Activated CD4-positive, alpha-beta T cell treated with anti-CD3 and anti-CD28 coated beads, Interleukin-2, amount 10 ng/mL, durations not matched to agents 24 days and 14 days (primary cell): ENCODE data around the gene ABCA8. TPM values are rescaled to one million over a fixed set of nuclear protein-coding genes. Genes with fewer than 3 reads are reported as not detected.

Experiments used
- DNase-seq: peaks from one replicate; pipeline ENCODE4 v3.0.0; 2022
- H3K27ac Mint-ChIP-seq: one replicate; pipeline ENCODE4 v1.8.0; 2022; ENCODE audit warnings: mild to moderate bottlenecking, mixed read lengths
- H3K27me3 Mint-ChIP-seq: one replicate; pipeline ENCODE4 v1.8.0; 2022; ENCODE audit warnings: mixed read lengths
- H3K36me3 Mint-ChIP-seq: one replicate; pipeline ENCODE4 v1.8.0; 2022; ENCODE audit warnings: low read depth, mild to moderate bottlenecking, mixed read lengths
- H3K4me1 Mint-ChIP-seq: one replicate; pipeline ENCODE4 v1.8.0; 2021; ENCODE audit warnings: mixed read lengths
- H3K4me3 Mint-ChIP-seq: one replicate; pipeline ENCODE4 v1.8.0; 2022; ENCODE audit warnings: mild to moderate bottlenecking, moderate library complexity, mixed read lengths
- H3K9me3 Mint-ChIP-seq: one replicate; pipeline ENCODE4 v1.8.0; 2021; ENCODE audit warnings: mixed read lengths
- intact Hi-C: fragments of 100-400 bp; cut with micrococcal nuclease; formaldehyde crosslinking; loops from one replicate; pipeline ENCODE4 v1.15.1; 2023
- total RNA-seq: library from RNA; stranded (reverse); gene quantifications from 2 replicates; pipeline ENCODE4 v1.2.3, GENCODE V29; 2022

ABCA8 gene
- total RNA-seq, 1 donor from 2014 or later: not detected

DNA sequence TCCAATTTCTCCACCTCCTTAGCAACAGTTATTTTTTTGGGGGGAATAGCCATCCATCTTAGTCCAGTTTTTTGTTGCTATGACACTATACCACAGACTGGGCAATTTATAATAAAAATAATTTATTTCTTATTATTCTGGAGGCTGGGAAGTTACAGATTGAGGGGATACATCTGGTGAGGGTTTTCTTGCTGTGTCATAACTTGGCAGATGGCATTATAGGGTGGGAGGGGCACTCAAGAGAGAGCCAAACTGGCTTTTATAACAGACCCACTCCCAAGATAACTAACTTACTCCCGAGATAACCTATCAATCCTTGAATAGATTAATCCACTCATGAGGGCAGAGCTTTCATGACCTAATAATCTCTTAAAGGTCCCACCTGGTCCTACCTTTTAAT, 84.2 kb downstream of the ABCA8 start:
- intact Hi-C loops: no loop called here
- Mint-ChIP-seq H3K4me1 (no peaks in the 10 kb centered on the region), H3K27ac (no peak overlapping the region), H3K27me3 (no peaks in the 10 kb centered on the region), H3K4me3 (no peak overlapping the region), H3K36me3 (no peaks in the 10 kb centered on the region), H3K9me3 (no peaks in the 10 kb centered on the region)
- DNase-seq: no peak

DNA sequence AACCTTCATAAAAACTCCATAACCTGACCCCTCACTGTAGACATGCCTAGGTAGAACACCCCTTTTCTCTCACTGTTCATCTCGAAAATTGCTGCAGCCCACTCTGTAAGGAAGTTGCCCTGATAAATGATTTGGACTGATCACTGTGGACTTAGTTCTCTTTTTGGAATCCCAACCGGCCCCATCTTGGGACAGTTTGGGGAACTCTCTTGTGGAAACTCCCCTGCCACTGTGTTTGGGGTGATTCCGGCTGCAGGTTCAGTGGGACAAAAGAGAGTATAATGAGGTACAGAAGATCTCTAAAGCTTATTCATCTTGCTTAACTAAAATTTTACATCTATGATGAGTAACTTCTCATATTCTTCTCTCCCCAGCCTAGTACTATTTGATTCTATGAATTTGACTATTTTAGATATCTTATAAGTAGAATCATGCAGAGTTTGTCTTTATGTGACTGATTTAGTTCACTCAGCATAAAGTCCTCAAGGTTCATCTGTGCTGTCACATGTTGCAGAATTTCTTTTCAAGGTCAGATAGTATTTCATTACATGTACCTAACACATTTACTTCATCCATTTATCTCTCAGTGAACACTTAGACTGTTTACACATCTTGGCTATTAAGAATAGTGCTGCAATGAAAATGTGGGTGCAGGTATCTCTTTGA, 84.9 kb downstream of the ABCA8 start:
- no peak overlapping the region for H3K27ac Mint-ChIP-seq
- H3K4me3 Mint-ChIP-seq: no peak overlapping the region

DNA sequence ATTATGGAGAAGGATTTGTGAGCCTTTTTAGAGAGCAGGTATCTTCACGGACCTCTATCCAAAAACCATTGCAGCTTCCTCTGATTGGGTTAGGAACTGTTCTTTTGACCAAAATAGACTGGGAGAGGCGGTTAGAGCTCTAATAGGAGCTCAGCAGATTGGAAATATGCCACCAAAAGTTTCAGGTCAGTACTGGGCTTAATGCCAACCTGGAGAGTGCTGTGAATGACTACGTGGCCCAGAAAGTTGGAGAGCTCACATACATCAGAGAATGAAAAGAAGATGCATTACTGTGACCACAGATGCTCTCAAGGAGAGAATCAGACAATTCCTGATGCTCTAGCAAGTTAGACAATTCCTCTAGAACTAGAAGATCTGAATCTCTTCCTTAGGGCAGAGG, 86.5 kb downstream of the ABCA8 start:
- Mint-ChIP-seq H3K4me1 (no peaks in the 10 kb centered on the region), H3K9me3 (no peaks in the 10 kb centered on the region), H3K4me3 (no peak overlapping the region), H3K27ac (no peak overlapping the region), H3K36me3 (no peaks in the 10 kb centered on the region), H3K27me3 (no peaks in the 10 kb centered on the region)
- no peak for DNase-seq
- intact Hi-C loops: no loop called here

More for the DNA sequence above, 84.9 kb downstream of the ABCA8 start:
- Mint-ChIP-seq H3K36me3 (no peaks in the 10 kb centered on the region), H3K27me3 (no peaks in the 10 kb centered on the region), H3K4me1 (no peaks in the 10 kb centered on the region), H3K9me3 (no peaks in the 10 kb centered on the region)
- intact Hi-C loops: no loop called here
- DNase-seq: no peak

DNA sequence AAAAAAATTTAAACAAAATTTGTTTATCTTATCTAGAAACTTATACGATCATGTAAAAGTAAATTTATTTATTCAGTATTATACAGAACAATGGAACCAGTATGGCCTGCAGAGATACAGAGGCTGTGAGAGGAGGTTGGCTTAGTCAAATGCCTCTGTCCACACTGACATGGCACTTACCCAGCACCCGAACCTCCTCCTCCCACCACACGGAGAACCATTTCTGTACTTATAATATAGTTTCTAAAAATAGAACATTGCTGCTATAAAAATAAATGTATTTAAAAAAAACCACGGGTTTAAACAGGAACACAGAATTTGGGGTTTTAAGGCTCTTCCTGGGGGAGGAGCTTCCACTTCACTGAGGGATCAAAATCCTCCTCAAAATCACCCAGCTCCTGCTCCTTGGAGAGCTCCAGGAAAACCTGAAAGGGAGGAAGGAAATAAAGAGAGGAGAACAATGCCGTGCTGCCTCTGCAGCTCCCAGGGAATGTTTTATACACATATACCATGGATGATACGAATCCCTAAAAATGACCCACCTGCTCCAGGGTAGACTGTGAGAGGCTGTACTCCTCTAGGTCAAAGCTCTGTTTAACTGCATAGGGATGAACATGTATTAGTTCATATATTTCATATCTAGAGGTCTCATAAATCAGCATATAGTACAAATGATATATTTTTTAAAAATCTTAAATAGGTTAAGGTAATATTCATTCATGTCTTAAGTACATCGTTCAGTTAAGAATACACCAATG, 87.3 kb downstream of the ABCA8 start:
- no peak for DNase-seq
- Mint-ChIP-seq H3K27me3 (no peaks in the 10 kb centered on the region), H3K4me1 (no peaks in the 10 kb centered on the region), H3K9me3 (no peaks in the 10 kb centered on the region), H3K27ac (no peak overlapping the region), H3K36me3 (no peaks in the 10 kb centered on the region), H3K4me3 (no peak overlapping the region)
- intact Hi-C loops: no loop called here

GRCh38 chr17:68865584-68865983, 89.6 kb downstream of the ABCA8 start:
- Mint-ChIP-seq H3K36me3 (no peaks in the 10 kb centered on the region), H3K9me3 (no peaks in the 10 kb centered on the region), H3K27me3 (no peaks in the 10 kb centered on the region), H3K4me1 (no peaks in the 10 kb centered on the region), H3K4me3 (no peak overlapping the region), H3K27ac (no peak overlapping the region)
- no peak for DNase-seq
- intact Hi-C loops: no loop called here

DNA sequence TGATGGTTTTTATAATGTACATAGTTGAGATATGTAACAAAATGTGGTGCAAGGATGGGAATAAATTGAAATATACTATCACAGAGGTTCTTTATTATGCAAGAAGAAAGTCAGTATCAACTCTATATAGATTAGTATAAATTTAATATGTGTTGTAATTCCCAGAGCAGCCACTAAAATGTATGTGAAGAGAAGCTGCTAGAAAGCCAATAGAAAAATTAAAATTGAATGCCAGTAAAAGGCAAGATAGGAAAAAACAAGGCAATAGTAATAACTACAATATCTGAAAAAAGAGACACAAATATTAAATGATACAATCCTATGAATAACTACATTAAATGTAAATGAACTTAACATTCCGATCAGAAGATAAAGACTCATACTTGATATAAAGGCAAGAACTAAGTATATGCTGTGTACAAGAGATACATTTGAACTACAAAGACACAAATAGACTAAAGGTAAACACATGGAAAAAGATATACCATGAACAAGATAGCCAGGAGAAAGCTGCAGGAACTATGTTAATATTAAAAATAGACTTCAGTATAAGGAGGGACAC, 92.0 kb downstream of the ABCA8 start:
- no peak for DNase-seq
- intact Hi-C loops: no loop called here
- Mint-ChIP-seq H3K4me1 (no peaks in the 10 kb centered on the region), H3K27me3 (no peaks in the 10 kb centered on the region), H3K4me3 (no peak overlapping the region), H3K36me3 (no peaks in the 10 kb centered on the region), H3K9me3 (no peaks in the 10 kb centered on the region), H3K27ac (no peak overlapping the region)

DNA sequence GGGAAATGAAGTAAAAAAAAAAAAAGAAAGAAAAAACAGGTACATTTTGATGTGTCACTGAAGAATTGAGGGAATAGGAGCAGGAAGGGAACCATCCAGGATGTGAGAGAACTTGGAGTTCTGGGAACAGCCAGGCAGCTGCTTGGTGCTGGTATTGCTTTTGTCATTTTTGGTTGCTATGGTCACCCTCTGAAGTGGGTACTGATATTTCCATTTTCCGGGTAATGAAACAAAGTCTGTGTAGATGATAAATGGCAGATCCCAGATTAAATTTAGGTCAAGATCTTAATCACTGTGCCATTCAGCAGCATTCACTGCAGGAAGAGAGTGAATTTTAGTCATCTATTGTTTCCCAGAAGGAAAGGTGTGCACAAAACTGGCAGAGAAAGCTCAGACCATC, 93.6 kb downstream of the ABCA8 start:
- Mint-ChIP-seq H3K4me1 (no peaks in the 10 kb centered on the region), H3K36me3 (no peaks in the 10 kb centered on the region), H3K9me3 (no peaks in the 10 kb centered on the region), H3K4me3 (no peak overlapping the region), H3K27me3 (no peaks in the 10 kb centered on the region), H3K27ac (no peak overlapping the region)
- intact Hi-C loops: no loop called here
- DNase-seq: no peak

- Mint-ChIP-seq H3K36me3 (no peaks in the 10 kb centered on the region), H3K9me3 (no peaks in the 10 kb centered on the region), H3K27ac (no peak overlapping the region), H3K27me3 (no peaks in the 10 kb centered on the region), H3K4me1 (no peaks in the 10 kb centered on the region), H3K4me3 (no peak overlapping the region)
- intact Hi-C loops: no loop called here
- DNase-seq: no peak
Measured at GRCh38 chr17:68860941-68861340, 94.3 kb downstream of the ABCA8 start.

DNA sequence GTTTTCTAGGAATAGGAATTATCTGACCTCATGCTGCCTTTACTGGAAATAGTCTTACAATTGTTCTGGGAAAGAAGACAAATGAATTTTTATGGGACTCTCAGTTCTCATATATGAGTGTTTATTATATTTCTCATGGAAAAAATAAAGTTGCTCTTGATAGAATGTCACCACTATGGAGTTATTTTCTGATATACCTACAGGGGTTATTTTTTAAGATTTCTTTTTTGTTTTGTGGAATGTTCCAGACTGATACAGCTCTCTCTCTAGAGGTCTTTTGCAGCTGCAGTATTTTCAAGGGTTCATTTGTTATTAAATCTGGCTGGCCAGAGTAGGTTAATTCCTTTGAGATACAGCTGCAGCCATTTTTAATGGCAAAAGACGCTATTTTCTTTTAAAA, 100.7 kb downstream of the ABCA8 start:
- Mint-ChIP-seq H3K4me3 (no peak overlapping the region), H3K27ac (no peak overlapping the region), H3K4me1 (no peaks in the 10 kb centered on the region), H3K9me3 (peaks cover 6% of the 10 kb centered on the region), H3K27me3 (no peaks in the 10 kb centered on the region), H3K36me3 (no peaks in the 10 kb centered on the region)
- DNase-seq: no peak
- intact Hi-C loops: no loop called here

GRCh38 chr17:68853439-68853838, 101.8 kb downstream of the ABCA8 start:
- intact Hi-C loops: no loop called here
- no peak overlapping the region for H3K27ac Mint-ChIP-seq
- H3K4me1 Mint-ChIP-seq: no peaks in the 10 kb centered on the region
- H3K9me3 Mint-ChIP-seq: peaks cover 6% of the 10 kb centered on the region
- DNase-seq: no peak
- no peaks in the 10 kb centered on the region for H3K27me3 Mint-ChIP-seq
- H3K4me3 Mint-ChIP-seq: no peak overlapping the region
- H3K36me3 Mint-ChIP-seq: no peaks in the 10 kb centered on the region

DNA sequence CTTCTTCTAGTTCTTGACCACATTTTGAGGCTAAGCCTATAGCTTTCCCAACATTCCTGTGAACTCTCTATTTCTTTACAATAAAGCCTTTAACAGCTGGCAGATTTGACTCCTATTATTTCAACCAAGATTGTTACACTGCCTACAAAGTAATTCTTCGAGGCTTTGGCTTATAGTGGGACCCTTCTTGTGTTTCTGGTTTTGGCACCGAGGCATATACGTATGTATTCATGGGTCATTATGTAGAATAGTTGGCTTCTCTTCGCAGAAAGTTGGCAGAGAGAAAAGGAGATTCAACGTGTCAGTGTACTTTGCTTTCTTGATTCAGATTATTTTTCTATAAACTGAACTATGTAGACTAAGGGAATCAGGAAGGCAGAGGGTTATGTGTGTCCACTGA, 102.2 kb downstream of the ABCA8 start:
- Mint-ChIP-seq H3K27ac (no peak overlapping the region), H3K4me3 (no peak overlapping the region), H3K9me3 (peaks cover 6% of the 10 kb centered on the region), H3K36me3 (no peaks in the 10 kb centered on the region), H3K27me3 (no peaks in the 10 kb centered on the region), H3K4me1 (no peaks in the 10 kb centered on the region)
- intact Hi-C loops: no loop called here
- no peak for DNase-seq

GRCh38 chr17:68851890-68852289, 103.3 kb downstream of the ABCA8 start:
- no peak for DNase-seq
- no peaks in the 10 kb centered on the region for H3K4me1 Mint-ChIP-seq
- H3K27ac Mint-ChIP-seq: no peak overlapping the region
- H3K9me3 Mint-ChIP-seq: peaks cover 6% of the 10 kb centered on the region
- no peak overlapping the region for H3K4me3 Mint-ChIP-seq
- intact Hi-C loops: no loop called here
- H3K36me3 Mint-ChIP-seq: no peaks in the 10 kb centered on the region
- no peaks in the 10 kb centered on the region for H3K27me3 Mint-ChIP-seq

DNA sequence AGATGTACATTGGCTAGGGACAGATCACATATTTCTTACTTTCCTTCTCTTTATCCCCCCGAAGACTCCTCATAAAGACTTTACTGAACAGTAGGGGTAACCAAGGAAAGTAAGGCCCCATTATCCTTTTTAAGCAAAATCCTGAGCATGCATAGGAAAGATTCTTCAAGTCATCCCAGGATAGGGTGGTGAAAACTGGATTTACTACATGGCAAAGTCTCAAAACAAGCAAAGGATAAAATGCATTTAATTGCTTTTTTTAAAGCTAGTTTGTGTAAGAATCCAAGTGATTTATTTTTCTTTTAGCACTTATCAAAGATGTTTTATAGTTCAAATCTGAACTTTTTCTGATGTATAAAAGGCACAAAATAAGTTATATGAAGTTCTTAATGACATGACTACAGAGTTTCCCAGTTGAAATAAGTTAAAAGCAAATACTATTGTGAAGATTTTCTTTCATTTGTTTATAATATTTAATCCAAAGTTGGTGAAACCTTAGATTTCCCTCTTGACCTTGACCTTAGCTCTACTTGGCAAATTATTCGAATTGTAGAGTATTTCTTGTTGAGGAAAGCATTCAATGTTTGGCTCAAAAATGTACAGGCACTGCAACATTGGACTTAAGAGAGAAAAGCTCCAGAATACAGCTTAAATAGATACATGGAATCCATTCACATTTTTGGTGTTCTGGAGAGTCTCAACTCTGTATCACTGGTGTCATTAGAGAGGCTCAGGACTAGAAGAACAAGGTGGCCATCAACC, 104.3 kb downstream of the ABCA8 start:
- Mint-ChIP-seq H3K4me1 (no peaks in the 10 kb centered on the region), H3K9me3 (peaks cover 6% of the 10 kb centered on the region), H3K36me3 (no peaks in the 10 kb centered on the region), H3K27me3 (no peaks in the 10 kb centered on the region), H3K4me3 (no peak overlapping the region), H3K27ac (no peak overlapping the region)
- no peak for DNase-seq
- intact Hi-C loops: no loop called here
